Liver (tissue), 9 donors: ENCODE results near the gene KAZN. TPM values are rescaled to one million over a fixed set of nuclear protein-coding genes. Genes with fewer than 3 reads are reported as not detected.

Source experiments
- DNase-seq: peaks from one replicate; pipeline ENCODE4 v3.0.0-alpha.2; 2017; ENCODE audit warnings: low spot score
- H3K27ac ChIP-seq, 2 donors: one replicate each; pipeline ENCODE4 v1.7.0; 2013; ENCODE audit warnings: inconsistent platforms in 2 of 2, low read length in 2 of 2, control low read depth in 1 of 2, low read depth in 1 of 2, mild to moderate bottlenecking in 1 of 2
- H3K27me3 ChIP-seq, 4 donors: one replicate each; pipeline versions ENCODE4 v1.6.1 to v1.7.0; 2013; ENCODE audit warnings: low read length in 3 of 4, inconsistent platforms in 1 of 4, mild to moderate bottlenecking in 1 of 4, moderate library complexity in 1 of 4; ENCODE audit not compliant: control insufficient read depth in 4 of 4, insufficient read depth in 4 of 4
- H3K36me3 ChIP-seq, 4 donors: one replicate each; pipeline versions ENCODE4 v1.6.1 to v1.7.0; 2013; ENCODE audit warnings: low read length in 3 of 4, mild to moderate bottlenecking in 3 of 4, low read depth in 1 of 4, moderate library complexity in 1 of 4; ENCODE audit not compliant: control insufficient read depth in 4 of 4, insufficient read depth in 3 of 4
- H3K4me1 ChIP-seq, 4 donors: one replicate each; pipeline versions ENCODE4 v1.6.1 to v1.7.0; 2013; ENCODE audit warnings: low read length in 3 of 4, mild to moderate bottlenecking in 3 of 4, moderate library complexity in 1 of 4; ENCODE audit not compliant: control insufficient read depth in 4 of 4, insufficient read depth in 4 of 4
- H3K4me3 ChIP-seq, 3 donors: one replicate each; pipeline versions ENCODE4 v1.6.1 to v1.7.0; 2013; ENCODE audit warnings: low read length in 3 of 3, control low read depth in 1 of 3, low read depth in 1 of 3, mild to moderate bottlenecking in 1 of 3
- H3K9ac ChIP-seq, 2 donors: one replicate each; pipeline ENCODE4 v1.7.0; 2013; ENCODE audit warnings: low read length in 2 of 2, mild to moderate bottlenecking in 2 of 2, moderate library complexity in 2 of 2, control low read depth in 1 of 2, low read depth in 1 of 2
- H3K9me3 ChIP-seq, 4 donors: one replicate each; pipeline versions ENCODE4 v1.6.1 to v1.7.0; 2013; ENCODE audit warnings: low read length in 3 of 4; ENCODE audit not compliant: control insufficient read depth in 4 of 4
- EGR1 ChIP-seq, 2 donors: IDR thresholded peaks; 2 replicates each; pipeline ENCODE4 v1.6.1; 2016 to 2018; ENCODE audit warnings: antibody characterized with exemption in 2 of 2, low read depth in 2 of 2
- FOXA1 ChIP-seq: IDR thresholded peaks from 2 replicates; pipeline ENCODE4 v1.6.1; 2016; ENCODE audit warnings: antibody characterized with exemption
- FOXA2 ChIP-seq: IDR thresholded peaks from 2 replicates; pipeline ENCODE4 v1.6.1; 2016; ENCODE audit warnings: antibody characterized with exemption
- GABPA ChIP-seq, 2 donors: IDR thresholded peaks in 1 of 2; conservative IDR thresholded peaks in 1 of 2; 2 replicates each; pipeline ENCODE4 v1.6.1; 2016; ENCODE audit warnings: antibody characterized with exemption in 2 of 2, mild to moderate bottlenecking in 1 of 2, moderate library complexity in 1 of 2
- HNF4A ChIP-seq, 2 donors: conservative IDR thresholded peaks; 2 replicates each; pipeline ENCODE4 v1.6.1; 2016; ENCODE audit warnings: antibody characterized with exemption in 2 of 2, mild to moderate bottlenecking in 2 of 2
- HNF4G ChIP-seq: IDR thresholded peaks from 2 replicates; pipeline ENCODE4 v1.6.1; 2016; ENCODE audit warnings: antibody characterized with exemption
- JUND ChIP-seq, 2 donors: IDR thresholded peaks; 2 replicates each; pipeline ENCODE4 v1.6.1; 2016; ENCODE audit warnings: antibody characterized with exemption in 2 of 2
- NR2F2 ChIP-seq: IDR thresholded peaks from 2 replicates; pipeline ENCODE4 v1.6.1; 2016; ENCODE audit warnings: antibody characterized with exemption
- RAD21 ChIP-seq, 2 donors: IDR thresholded peaks; 2 replicates each; pipeline ENCODE4 v1.6.1; 2016; ENCODE audit warnings: antibody characterized with exemption in 2 of 2, mild to moderate bottlenecking in 2 of 2
- RXRA ChIP-seq, 2 donors: IDR thresholded peaks; 2 replicates each; pipeline ENCODE4 v1.6.1; 2017 to 2018; ENCODE audit warnings: antibody characterized with exemption in 2 of 2, mild to moderate bottlenecking in 1 of 2
- SP1 ChIP-seq: IDR thresholded peaks from 2 replicates; pipeline ENCODE4 v1.6.1; 2018; ENCODE audit warnings: antibody characterized with exemption, mild to moderate bottlenecking
- TAF1 ChIP-seq: conservative IDR thresholded peaks from 2 replicates; pipeline ENCODE4 v1.6.1; 2016; ENCODE audit warnings: antibody characterized with exemption, mild to moderate bottlenecking
- YY1 ChIP-seq: IDR thresholded peaks from 2 replicates; pipeline ENCODE4 v1.6.1; 2016; ENCODE audit warnings: antibody characterized with exemption, mild to moderate bottlenecking
- WGBS: extraction: QIAGEN DNeasy Blood & Tissue Kit; methylation state at CpG from one replicate; pipeline ENCODE4 v1.1.7; 2013; 5-methylcytosine and 5-hydroxymethylcytosine counted together
- polyA plus RNA-seq, 2 donors: library from polyadenylated mRNA; stranded (reverse) in 1 of 2; unstranded in 1 of 2; fragments of 200-250 nt in 1 of 2; fragments of >200 nt in 1 of 2; fragmentation: Nextera tagmentation in 1 of 2; extraction: Ambion mirVana in 1 of 2; gene quantifications; one replicate each; pipeline versions ENCODE4 v1.2.1 to v1.2.3, GENCODE V29; 2013 to 2015
- total RNA-seq, 2 donors: library from RNA; depleted of rRNA; stranded (reverse); fragments of >200 nt; gene quantifications; one replicate each; pipeline ENCODE4 v1.2.3, GENCODE V29; 2014
- TF ChIP-seq, protein P1 (sequence below): IDR thresholded peaks from 2 replicates; pipeline ENCODE4 v1.6.1; 2016; ENCODE audit warnings: antibody characterized with exemption, mild to moderate bottlenecking
- TF ChIP-seq, protein P2 (sequence below): IDR thresholded peaks from 2 replicates; pipeline ENCODE4 v1.6.1; 2016; ENCODE audit warnings: antibody characterized with exemption
- TF ChIP-seq, protein P3 (sequence below): IDR thresholded peaks from 2 replicates; pipeline ENCODE4 v1.6.1; 2016; ENCODE audit warnings: antibody characterized with exemption
- TF ChIP-seq, protein P4 (sequence below): IDR thresholded peaks from 2 replicates; pipeline ENCODE4 v1.6.1; 2016; ENCODE audit warnings: antibody characterized with exemption
- TF ChIP-seq, protein P5 (sequence below): fragments of 150-350 bp; IDR thresholded peaks from 2 replicates; pipeline ENCODE4 v1.5.1; 2017; ENCODE audit warnings: improper control_type of control experiment, low read depth, low read length; ENCODE audit not compliant: missing input control
- donor health status: healthy.
- donor health status: healthy.
- donor health status: healthy.
- donor health status: healthy.
- donor health status: healthy.

KAZN gene
- total and polyA plus RNA-seq, 4 donors = 1.9 to 6.9 (median 2.4) TPM

DNA sequence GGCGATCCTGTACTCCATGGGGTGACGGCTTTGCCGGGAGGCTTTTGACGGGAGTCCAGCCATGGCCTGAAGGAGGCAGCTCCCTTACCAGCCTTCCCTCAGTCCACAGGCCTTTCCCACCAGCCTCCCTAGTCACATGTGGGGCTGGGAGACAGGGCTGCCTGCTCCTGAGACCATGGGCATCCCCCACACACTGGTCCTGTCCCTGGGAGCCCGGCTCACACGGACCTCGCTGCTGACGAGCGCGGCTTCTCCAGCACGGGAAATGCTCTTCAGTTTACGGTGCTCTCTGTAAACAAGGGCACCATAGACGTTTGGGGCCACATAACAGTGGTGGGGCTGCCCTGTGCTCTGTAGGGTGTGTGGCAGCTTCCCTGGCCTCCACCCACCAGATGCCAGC is 450.6 kb downstream of the KAZN start:
- TF ChIP-seq TAF1 (no peak), FOXA2 (no peak), JUND (IDR thresholded peaks at IDR 0.05) (no peak), NR2F2 (no peak), RAD21 (IDR thresholded peaks at IDR 0.05) (no peak), RXRA (IDR thresholded peaks at IDR 0.05) (no peak), FOXA1 (no peak), HNF4G (no peak), YY1 (no peak), HNF4A (conservative IDR thresholded peaks at IDR 0.05) (no peak), EGR1 (IDR thresholded peaks at IDR 0.05; ENCODE audit: low read depth in 2 of 2) (no peak), SP1 (no peak), GABPA (IDR thresholded peaks at IDR 0.05 in 1 of 2, conservative IDR thresholded peaks at IDR 0.05 in 1 of 2) (no peak)
- TF ChIP-seq, protein P1, sequence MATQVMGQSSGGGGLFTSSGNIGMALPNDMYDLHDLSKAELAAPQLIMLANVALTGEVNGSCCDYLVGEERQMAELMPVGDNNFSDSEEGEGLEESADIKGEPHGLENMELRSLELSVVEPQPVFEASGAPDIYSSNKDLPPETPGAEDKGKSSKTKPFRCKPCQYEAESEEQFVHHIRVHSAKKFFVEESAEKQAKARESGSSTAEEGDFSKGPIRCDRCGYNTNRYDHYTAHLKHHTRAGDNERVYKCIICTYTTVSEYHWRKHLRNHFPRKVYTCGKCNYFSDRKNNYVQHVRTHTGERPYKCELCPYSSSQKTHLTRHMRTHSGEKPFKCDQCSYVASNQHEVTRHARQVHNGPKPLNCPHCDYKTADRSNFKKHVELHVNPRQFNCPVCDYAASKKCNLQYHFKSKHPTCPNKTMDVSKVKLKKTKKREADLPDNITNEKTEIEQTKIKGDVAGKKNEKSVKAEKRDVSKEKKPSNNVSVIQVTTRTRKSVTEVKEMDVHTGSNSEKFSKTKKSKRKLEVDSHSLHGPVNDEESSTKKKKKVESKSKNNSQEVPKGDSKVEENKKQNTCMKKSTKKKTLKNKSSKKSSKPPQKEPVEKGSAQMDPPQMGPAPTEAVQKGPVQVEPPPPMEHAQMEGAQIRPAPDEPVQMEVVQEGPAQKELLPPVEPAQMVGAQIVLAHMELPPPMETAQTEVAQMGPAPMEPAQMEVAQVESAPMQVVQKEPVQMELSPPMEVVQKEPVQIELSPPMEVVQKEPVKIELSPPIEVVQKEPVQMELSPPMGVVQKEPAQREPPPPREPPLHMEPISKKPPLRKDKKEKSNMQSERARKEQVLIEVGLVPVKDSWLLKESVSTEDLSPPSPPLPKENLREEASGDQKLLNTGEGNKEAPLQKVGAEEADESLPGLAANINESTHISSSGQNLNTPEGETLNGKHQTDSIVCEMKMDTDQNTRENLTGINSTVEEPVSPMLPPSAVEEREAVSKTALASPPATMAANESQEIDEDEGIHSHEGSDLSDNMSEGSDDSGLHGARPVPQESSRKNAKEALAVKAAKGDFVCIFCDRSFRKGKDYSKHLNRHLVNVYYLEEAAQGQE = no peak
- TF ChIP-seq, protein P2, sequence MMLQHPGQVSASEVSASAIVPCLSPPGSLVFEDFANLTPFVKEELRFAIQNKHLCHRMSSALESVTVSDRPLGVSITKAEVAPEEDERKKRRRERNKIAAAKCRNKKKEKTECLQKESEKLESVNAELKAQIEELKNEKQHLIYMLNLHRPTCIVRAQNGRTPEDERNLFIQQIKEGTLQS = no peak
- TF ChIP-seq, protein P3, sequence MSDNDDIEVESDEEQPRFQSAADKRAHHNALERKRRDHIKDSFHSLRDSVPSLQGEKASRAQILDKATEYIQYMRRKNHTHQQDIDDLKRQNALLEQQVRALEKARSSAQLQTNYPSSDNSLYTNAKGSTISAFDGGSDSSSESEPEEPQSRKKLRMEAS = no peak
- TF ChIP-seq, protein P4, sequence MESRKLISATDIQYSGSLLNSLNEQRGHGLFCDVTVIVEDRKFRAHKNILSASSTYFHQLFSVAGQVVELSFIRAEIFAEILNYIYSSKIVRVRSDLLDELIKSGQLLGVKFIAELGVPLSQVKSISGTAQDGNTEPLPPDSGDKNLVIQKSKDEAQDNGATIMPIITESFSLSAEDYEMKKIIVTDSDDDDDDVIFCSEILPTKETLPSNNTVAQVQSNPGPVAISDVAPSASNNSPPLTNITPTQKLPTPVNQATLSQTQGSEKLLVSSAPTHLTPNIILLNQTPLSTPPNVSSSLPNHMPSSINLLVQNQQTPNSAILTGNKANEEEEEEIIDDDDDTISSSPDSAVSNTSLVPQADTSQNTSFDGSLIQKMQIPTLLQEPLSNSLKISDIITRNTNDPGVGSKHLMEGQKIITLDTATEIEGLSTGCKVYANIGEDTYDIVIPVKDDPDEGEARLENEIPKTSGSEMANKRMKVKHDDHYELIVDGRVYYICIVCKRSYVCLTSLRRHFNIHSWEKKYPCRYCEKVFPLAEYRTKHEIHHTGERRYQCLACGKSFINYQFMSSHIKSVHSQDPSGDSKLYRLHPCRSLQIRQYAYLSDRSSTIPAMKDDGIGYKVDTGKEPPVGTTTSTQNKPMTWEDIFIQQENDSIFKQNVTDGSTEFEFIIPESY = no peak
- TF ChIP-seq, protein P5, sequence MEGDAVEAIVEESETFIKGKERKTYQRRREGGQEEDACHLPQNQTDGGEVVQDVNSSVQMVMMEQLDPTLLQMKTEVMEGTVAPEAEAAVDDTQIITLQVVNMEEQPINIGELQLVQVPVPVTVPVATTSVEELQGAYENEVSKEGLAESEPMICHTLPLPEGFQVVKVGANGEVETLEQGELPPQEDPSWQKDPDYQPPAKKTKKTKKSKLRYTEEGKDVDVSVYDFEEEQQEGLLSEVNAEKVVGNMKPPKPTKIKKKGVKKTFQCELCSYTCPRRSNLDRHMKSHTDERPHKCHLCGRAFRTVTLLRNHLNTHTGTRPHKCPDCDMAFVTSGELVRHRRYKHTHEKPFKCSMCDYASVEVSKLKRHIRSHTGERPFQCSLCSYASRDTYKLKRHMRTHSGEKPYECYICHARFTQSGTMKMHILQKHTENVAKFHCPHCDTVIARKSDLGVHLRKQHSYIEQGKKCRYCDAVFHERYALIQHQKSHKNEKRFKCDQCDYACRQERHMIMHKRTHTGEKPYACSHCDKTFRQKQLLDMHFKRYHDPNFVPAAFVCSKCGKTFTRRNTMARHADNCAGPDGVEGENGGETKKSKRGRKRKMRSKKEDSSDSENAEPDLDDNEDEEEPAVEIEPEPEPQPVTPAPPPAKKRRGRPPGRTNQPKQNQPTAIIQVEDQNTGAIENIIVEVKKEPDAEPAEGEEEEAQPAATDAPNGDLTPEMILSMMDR = no peak
- no peaks in the 10 kb centered on the region for H3K36me3 ChIP-seq

More for the DNA sequence above, 450.6 kb downstream of the KAZN start:
- DNase-seq = no peak
- WGBS = 83% methylated on average over 13 of the region's 13 CpGs
- Histone ChIP-seq H3K27me3 (no peaks in the 10 kb centered on the region), H3K27ac (no peak overlapping the region), H3K4me3 (no peak overlapping the region), H3K9me3 (no peaks in the 10 kb centered on the region), H3K9ac (no peak overlapping the region), H3K4me1 (no peaks in the 10 kb centered on the region)
